Hepatocyte (in vitro differentiated cells): ENCODE measurements around the gene XPO5.

ENCODE experiments used
- CTCF ChIP-seq: fragments of 200-600 bp; sonication (generic); IDR thresholded peaks from 2 replicates; pipeline ENCODE4 v1.5.1; 2016; ENCODE audit warnings: antibody characterized with exemption, mild to moderate bottlenecking; ENCODE audit not compliant: poor library complexity
- EZH2 ChIP-seq: fragments of 200-600 bp; sonication (generic); IDR thresholded peaks from 2 replicates; pipeline ENCODE4 v1.6.1; 2016; ENCODE audit warnings: antibody characterized with exemption, mild to moderate bottlenecking, borderline replicate concordance

GRCh38 chr6:43606019-43606418 lies 30.2 kb upstream of the XPO5 start:
- TF ChIP-seq EZH2 (no peak), CTCF (no peak)
